ENCODE results near the gene TRPM3.

TRPM3 gene

GRCh38 chr9:70901013-70901412, 220.4 kb downstream of the TRPM3 start:
- Histone ChIP-seq H3K9ac (ENCODE audit: low read length) (no peak overlapping the region), H3K4me3 (ENCODE audit: low read length) (no peak overlapping the region), H3K36me3 (ENCODE audit: control insufficient read depth, insufficient read depth, low read length) (no peaks in the 10 kb centered on the region), H3K27me3 (ENCODE audit: control insufficient read depth, insufficient read depth, low read length) (no peaks in the 10 kb centered on the region), H3K27ac (ENCODE audit: low read depth, low read length) (no peak overlapping the region), H3K4me1 (ENCODE audit: control insufficient read depth, insufficient read depth, low read length) (no peaks in the 10 kb centered on the region)

- Histone ChIP-seq H3K9ac (ENCODE audit: low read length) (no peak overlapping the region), H3K27ac (ENCODE audit: low read depth, low read length) (no peak overlapping the region), H3K27me3 (ENCODE audit: control insufficient read depth, insufficient read depth, low read length) (no peaks in the 10 kb centered on the region), H3K36me3 (ENCODE audit: control insufficient read depth, insufficient read depth, low read length) (no peaks in the 10 kb centered on the region), H3K4me1 (ENCODE audit: control insufficient read depth, insufficient read depth, low read length) (no peaks in the 10 kb centered on the region), H3K4me3 (ENCODE audit: low read length) (no peak overlapping the region)
These were observed 227.8 kb downstream of the TRPM3 start for GRCh38 chr9:70893580-70894122.

GRCh38 chr9:70888471-70888870, 232.9 kb downstream of the TRPM3 start:
- no peaks in the 10 kb centered on the region for H3K4me1 ChIP-seq (ENCODE audit: control insufficient read depth, insufficient read depth, low read length)
- no peaks in the 10 kb centered on the region for H3K27me3 ChIP-seq (ENCODE audit: control insufficient read depth, insufficient read depth, low read length)
- H3K27ac ChIP-seq (ENCODE audit: low read depth, low read length) = no peak overlapping the region
- H3K36me3 ChIP-seq (ENCODE audit: control insufficient read depth, insufficient read depth, low read length) = no peaks in the 10 kb centered on the region
- no peak overlapping the region for H3K9ac ChIP-seq (ENCODE audit: low read length)
- H3K4me3 ChIP-seq (ENCODE audit: low read length) = no peak overlapping the region

- no peaks in the 10 kb centered on the region for H3K27me3 ChIP-seq (ENCODE audit: control insufficient read depth, insufficient read depth, low read length)
- no peak overlapping the region for H3K4me3 ChIP-seq (ENCODE audit: low read length)
- H3K4me1 ChIP-seq (ENCODE audit: control insufficient read depth, insufficient read depth, low read length) = no peaks in the 10 kb centered on the region
- H3K9ac ChIP-seq (ENCODE audit: low read length) = no peak overlapping the region
- H3K27ac ChIP-seq (ENCODE audit: low read depth, low read length) = no peak overlapping the region
- no peaks in the 10 kb centered on the region for H3K36me3 ChIP-seq (ENCODE audit: control insufficient read depth, insufficient read depth, low read length)
These were observed 233.6 kb downstream of the TRPM3 start for GRCh38 chr9:70887826-70888225.

- Histone ChIP-seq H3K4me3 (ENCODE audit: low read length) (no peak overlapping the region), H3K27ac (ENCODE audit: low read depth, low read length) (no peak overlapping the region), H3K4me1 (ENCODE audit: control insufficient read depth, insufficient read depth, low read length) (no peaks in the 10 kb centered on the region), H3K9ac (ENCODE audit: low read length) (no peak overlapping the region), H3K27me3 (ENCODE audit: control insufficient read depth, insufficient read depth, low read length) (no peaks in the 10 kb centered on the region), H3K36me3 (ENCODE audit: control insufficient read depth, insufficient read depth, low read length) (no peaks in the 10 kb centered on the region)
These were observed 237.2 kb downstream of the TRPM3 start for GRCh38 chr9:70883963-70884793.

- Histone ChIP-seq H3K9ac (ENCODE audit: low read length) (no peak overlapping the region), H3K4me3 (ENCODE audit: low read length) (no peak overlapping the region), H3K36me3 (ENCODE audit: control insufficient read depth, insufficient read depth, low read length) (no peaks in the 10 kb centered on the region), H3K4me1 (ENCODE audit: control insufficient read depth, insufficient read depth, low read length) (no peaks in the 10 kb centered on the region), H3K27me3 (ENCODE audit: control insufficient read depth, insufficient read depth, low read length) (no peaks in the 10 kb centered on the region), H3K27ac (ENCODE audit: low read depth, low read length) (no peak overlapping the region)
These were observed 238.4 kb downstream of the TRPM3 start for GRCh38 chr9:70883056-70883455.

GRCh38 chr9:70881333-70881732, 240.1 kb downstream of the TRPM3 start:
- Histone ChIP-seq H3K27me3 (ENCODE audit: control insufficient read depth, insufficient read depth, low read length) (no peaks in the 10 kb centered on the region), H3K4me3 (ENCODE audit: low read length) (no peak overlapping the region), H3K9ac (ENCODE audit: low read length) (no peak overlapping the region), H3K4me1 (ENCODE audit: control insufficient read depth, insufficient read depth, low read length) (no peaks in the 10 kb centered on the region), H3K27ac (ENCODE audit: low read depth, low read length) (no peak overlapping the region), H3K36me3 (ENCODE audit: control insufficient read depth, insufficient read depth, low read length) (no peaks in the 10 kb centered on the region)

GRCh38 chr9:70880535-70880934, 240.9 kb downstream of the TRPM3 start:
- H3K36me3 ChIP-seq (ENCODE audit: control insufficient read depth, insufficient read depth, low read length) = no peaks in the 10 kb centered on the region
- H3K9ac ChIP-seq (ENCODE audit: low read length) = no peak overlapping the region
- no peaks in the 10 kb centered on the region for H3K4me1 ChIP-seq (ENCODE audit: control insufficient read depth, insufficient read depth, low read length)
- H3K27ac ChIP-seq (ENCODE audit: low read depth, low read length) = no peak overlapping the region
- H3K4me3 ChIP-seq (ENCODE audit: low read length) = no peak overlapping the region
- H3K27me3 ChIP-seq (ENCODE audit: control insufficient read depth, insufficient read depth, low read length) = no peaks in the 10 kb centered on the region

- Histone ChIP-seq H3K36me3 (ENCODE audit: control insufficient read depth, insufficient read depth, low read length) (no peaks in the 10 kb centered on the region), H3K4me3 (ENCODE audit: low read length) (no peak overlapping the region), H3K4me1 (ENCODE audit: control insufficient read depth, insufficient read depth, low read length) (no peaks in the 10 kb centered on the region), H3K27ac (ENCODE audit: low read depth, low read length) (no peak overlapping the region), H3K27me3 (ENCODE audit: control insufficient read depth, insufficient read depth, low read length) (no peaks in the 10 kb centered on the region), H3K9ac (ENCODE audit: low read length) (no peak overlapping the region)
These were observed 242.8 kb downstream of the TRPM3 start for GRCh38 chr9:70878576-70878975.

- no peak overlapping the region for H3K4me3 ChIP-seq (ENCODE audit: low read length)
- no peaks in the 10 kb centered on the region for H3K27me3 ChIP-seq (ENCODE audit: control insufficient read depth, insufficient read depth, low read length)
- H3K4me1 ChIP-seq (ENCODE audit: control insufficient read depth, insufficient read depth, low read length) = no peaks in the 10 kb centered on the region
These were observed 247.0 kb downstream of the TRPM3 start for GRCh38 chr9:70874451-70874850.

GRCh38 chr9:70873506-70873905, 247.9 kb downstream of the TRPM3 start:
- no peak overlapping the region for H3K9ac ChIP-seq (ENCODE audit: low read length)
- H3K27me3 ChIP-seq (ENCODE audit: control insufficient read depth, insufficient read depth, low read length) = no peaks in the 10 kb centered on the region
- no peak overlapping the region for H3K4me3 ChIP-seq (ENCODE audit: low read length)
- no peak overlapping the region for H3K27ac ChIP-seq (ENCODE audit: low read depth, low read length)
- no peaks in the 10 kb centered on the region for H3K4me1 ChIP-seq (ENCODE audit: control insufficient read depth, insufficient read depth, low read length)
- no peaks in the 10 kb centered on the region for H3K36me3 ChIP-seq (ENCODE audit: control insufficient read depth, insufficient read depth, low read length)

More at GRCh38 chr9:70874451-70874850, 247.0 kb downstream of the TRPM3 start:
- H3K36me3 ChIP-seq (ENCODE audit: control insufficient read depth, insufficient read depth, low read length) = no peaks in the 10 kb centered on the region
- H3K9ac ChIP-seq (ENCODE audit: low read length) = no peak overlapping the region
- no peak overlapping the region for H3K27ac ChIP-seq (ENCODE audit: low read depth, low read length)

GRCh38 chr9:70868661-70869652, 252.5 kb downstream of the TRPM3 start:
- Histone ChIP-seq H3K36me3 (ENCODE audit: control insufficient read depth, insufficient read depth, low read length) (no peaks in the 10 kb centered on the region), H3K27me3 (ENCODE audit: control insufficient read depth, insufficient read depth, low read length) (no peaks in the 10 kb centered on the region), H3K27ac (ENCODE audit: low read depth, low read length) (no peak overlapping the region), H3K9ac (ENCODE audit: low read length) (no peak overlapping the region), H3K4me1 (ENCODE audit: control insufficient read depth, insufficient read depth, low read length) (no peaks in the 10 kb centered on the region), H3K4me3 (ENCODE audit: low read length) (peak overlapping the region; percentile 50)

Data from rectal smooth muscle tissue (tissue), 1 donor.